ENCODE measurements around the gene ITGB3. TPM values are rescaled to one million over a fixed set of nuclear protein-coding genes. Genes with fewer than 3 reads are reported as not detected.
A peak's percentile ranks its signal among the peaks of the same experiment; 100 is the strongest.

Gene ITGB3
- total RNA-seq, 2 donors from 2014 or later = 68.1 to 197 TPM

DNA sequence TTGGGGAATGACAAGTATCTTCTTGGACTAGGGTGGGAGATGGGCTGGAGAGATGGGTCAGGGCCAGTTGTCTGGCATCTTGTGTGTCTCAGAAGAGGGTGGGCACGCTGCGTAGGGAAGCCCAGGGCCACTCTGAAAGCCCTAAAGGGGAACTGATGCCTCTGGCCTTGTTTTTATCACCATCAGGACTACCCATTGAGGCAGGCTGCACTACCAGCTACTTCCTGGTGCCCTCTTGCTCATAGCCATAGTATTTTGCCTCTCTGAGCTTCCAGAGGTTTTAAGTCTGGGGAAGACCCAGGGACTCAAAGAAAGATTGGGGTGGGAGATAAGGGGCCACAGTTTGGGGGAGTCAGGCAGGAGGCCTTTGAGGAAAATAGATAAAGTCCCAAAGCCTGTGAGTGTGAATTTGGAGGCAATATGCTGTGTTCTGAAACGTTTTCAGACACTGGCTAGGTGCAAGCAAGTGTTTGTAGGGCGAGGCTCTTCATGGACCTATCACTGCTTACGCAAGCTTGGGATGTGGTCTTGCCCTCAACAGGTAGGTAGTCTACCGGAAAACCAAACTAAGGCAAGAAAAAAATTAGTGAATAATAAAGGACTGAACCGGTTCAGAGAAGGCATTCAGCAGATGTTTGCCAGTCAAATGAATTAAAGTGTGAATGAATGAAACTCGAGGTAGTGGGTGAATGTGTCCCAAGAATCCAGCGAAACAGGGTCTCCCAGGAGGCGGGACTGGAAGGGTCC, 688 bp upstream of the ITGB3 start:
- TF ChIP-seq, protein P1, sequence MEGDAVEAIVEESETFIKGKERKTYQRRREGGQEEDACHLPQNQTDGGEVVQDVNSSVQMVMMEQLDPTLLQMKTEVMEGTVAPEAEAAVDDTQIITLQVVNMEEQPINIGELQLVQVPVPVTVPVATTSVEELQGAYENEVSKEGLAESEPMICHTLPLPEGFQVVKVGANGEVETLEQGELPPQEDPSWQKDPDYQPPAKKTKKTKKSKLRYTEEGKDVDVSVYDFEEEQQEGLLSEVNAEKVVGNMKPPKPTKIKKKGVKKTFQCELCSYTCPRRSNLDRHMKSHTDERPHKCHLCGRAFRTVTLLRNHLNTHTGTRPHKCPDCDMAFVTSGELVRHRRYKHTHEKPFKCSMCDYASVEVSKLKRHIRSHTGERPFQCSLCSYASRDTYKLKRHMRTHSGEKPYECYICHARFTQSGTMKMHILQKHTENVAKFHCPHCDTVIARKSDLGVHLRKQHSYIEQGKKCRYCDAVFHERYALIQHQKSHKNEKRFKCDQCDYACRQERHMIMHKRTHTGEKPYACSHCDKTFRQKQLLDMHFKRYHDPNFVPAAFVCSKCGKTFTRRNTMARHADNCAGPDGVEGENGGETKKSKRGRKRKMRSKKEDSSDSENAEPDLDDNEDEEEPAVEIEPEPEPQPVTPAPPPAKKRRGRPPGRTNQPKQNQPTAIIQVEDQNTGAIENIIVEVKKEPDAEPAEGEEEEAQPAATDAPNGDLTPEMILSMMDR (IDR thresholded peaks at IDR 0.05) = no peak
- Histone ChIP-seq H3K4me1 (ENCODE audit: control insufficient read depth in 1 of 2, low read depth in 2 of 2) (peaks cover 34 to 42% of the 10 kb centered on the region in 2 donors), H3K9me3 (no peaks in the 10 kb centered on the region), H3K27me3 (replicated peaks; ENCODE audit: insufficient read depth) (no peaks in the 10 kb centered on the region), H3K36me3 (no peaks in the 10 kb centered on the region), H3K4me3 (peak overlapping the region; percentile 96), H3K27ac (peak overlapping the region; percentile 94 to 95)
- no peak for ATAC-seq (ENCODE audit: insufficient number of reproducible peaks, low FRiP score, low read depth)
- no peak for DNase-seq (ENCODE audit: low spot score)

DNA sequence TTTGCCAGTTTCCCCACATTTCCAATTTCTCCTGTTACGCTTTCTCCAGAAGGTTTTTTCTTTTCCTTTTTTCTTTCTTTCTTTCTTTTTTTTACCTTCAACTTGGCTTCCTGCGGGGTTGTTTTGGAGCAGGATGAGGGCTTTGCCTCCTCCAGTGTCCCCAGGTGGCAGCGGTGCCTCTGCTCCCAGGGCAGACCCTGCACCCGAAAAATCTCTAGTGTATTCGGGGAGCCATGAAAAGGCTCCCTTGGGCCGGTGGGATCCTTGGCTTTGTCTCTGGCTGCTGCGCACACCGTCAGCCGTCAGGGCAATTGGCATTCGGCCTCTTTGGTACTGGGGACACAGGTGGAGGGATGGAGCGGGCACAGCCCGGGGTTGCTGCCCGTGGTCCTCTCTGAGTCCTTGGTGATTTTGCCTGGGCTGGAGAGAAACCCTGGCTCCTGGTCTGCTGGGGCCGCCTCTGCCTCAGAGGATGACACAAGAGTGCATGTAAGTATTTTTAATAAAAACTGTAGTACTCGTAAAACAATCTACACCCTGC, 846 bp downstream of the ITGB3 start:
- H3K9me3 ChIP-seq = no peaks in the 10 kb centered on the region
- H3K36me3 ChIP-seq = no peaks in the 10 kb centered on the region
- H3K4me3 ChIP-seq = peak overlapping the region; percentile 96
- H3K4me1 ChIP-seq (ENCODE audit: control insufficient read depth in 1 of 2, low read depth in 2 of 2) = peaks cover 38 to 51% of the 10 kb centered on the region in 2 donors
- DNase-seq (ENCODE audit: low spot score) (no peak), ATAC-seq (ENCODE audit: insufficient number of reproducible peaks, low FRiP score, low read depth) (no peak)
- no peaks in the 10 kb centered on the region for H3K27me3 ChIP-seq (replicated peaks; ENCODE audit: insufficient read depth)
- TF ChIP-seq, protein P1 (IDR thresholded peaks at IDR 0.05) = no peak
- H3K27ac ChIP-seq = peak overlapping the region; percentile 94 to 95

DNA sequence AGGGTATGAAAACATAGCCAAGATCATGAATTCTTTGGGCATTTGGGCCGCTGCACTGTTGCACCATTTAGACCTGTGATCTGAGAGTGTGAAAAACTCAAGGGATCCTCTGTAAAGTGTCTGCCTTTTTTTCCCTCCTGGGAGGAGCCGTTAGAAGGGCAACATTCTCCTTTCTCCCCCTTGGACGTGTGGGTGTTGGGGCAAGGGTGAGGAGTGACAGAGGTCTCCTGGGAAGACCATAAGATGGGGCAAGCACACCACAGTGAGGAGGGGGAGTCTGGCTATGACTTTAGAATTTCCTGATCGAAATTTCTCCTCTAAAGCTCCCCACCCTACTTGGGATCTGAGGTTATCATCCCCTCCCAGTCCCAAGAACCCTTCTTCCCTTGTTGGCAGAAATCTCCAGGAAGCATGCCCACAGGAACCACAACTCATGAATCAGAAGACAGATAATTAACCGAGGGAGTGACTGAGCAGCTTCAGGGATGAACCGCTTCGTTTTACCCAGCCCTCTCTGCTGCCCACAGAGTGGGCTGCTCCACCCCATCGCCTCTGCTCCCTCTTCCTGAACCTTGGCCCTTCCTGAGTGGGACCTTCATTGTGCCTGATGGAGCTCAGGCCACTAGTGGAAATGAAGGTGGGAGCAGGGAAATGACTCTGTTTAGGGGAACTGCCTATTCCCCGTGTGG, 4.2 kb downstream of the ITGB3 start:
- no peak for DNase-seq (ENCODE audit: low spot score)
- TF ChIP-seq, protein P1 (IDR thresholded peaks at IDR 0.05) = no peak
- H3K27me3 ChIP-seq (replicated peaks; ENCODE audit: insufficient read depth) = no peaks in the 10 kb centered on the region
- peaks cover 6% of the 10 kb centered on the region for H3K36me3 ChIP-seq
- peak overlapping the region; percentile 11 to 38 for H3K27ac ChIP-seq
- peak overlapping the region; percentile 20 for H3K4me3 ChIP-seq
- ATAC-seq (ENCODE audit: insufficient number of reproducible peaks, low FRiP score, low read depth) = no peak
- H3K4me1 ChIP-seq (ENCODE audit: control insufficient read depth in 1 of 2, low read depth in 2 of 2) = peaks cover 38 to 54% of the 10 kb centered on the region in 2 donors
- no peaks in the 10 kb centered on the region for H3K9me3 ChIP-seq

DNA sequence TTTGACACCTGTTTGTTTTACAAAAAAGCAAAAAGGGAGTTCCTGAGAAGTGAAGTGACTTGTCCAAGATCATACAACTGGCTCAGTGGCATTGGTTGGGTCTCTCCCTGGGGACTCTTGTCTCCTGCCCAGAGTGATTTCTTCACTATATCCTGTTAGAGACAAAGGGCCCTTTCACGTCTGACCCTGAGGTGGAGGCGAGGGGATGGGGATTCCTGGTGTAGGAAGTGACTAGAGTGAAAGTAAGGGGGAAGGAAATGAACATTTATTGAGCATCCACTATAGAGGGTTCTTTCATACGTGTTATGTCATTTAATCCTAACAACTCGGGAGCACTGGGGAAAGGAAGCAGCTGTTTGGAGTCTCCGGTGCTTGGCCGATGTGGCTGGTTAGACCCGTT, 9.0 kb downstream of the ITGB3 start:
- Histone ChIP-seq H3K27me3 (replicated peaks; ENCODE audit: insufficient read depth) (no peaks in the 10 kb centered on the region), H3K4me1 (ENCODE audit: control insufficient read depth in 1 of 2, low read depth in 2 of 2) (peaks cover 18 to 44% of the 10 kb centered on the region in 2 donors), H3K9me3 (no peaks in the 10 kb centered on the region), H3K36me3 (peaks cover 6% of the 10 kb centered on the region), H3K27ac (no peak overlapping the region), H3K4me3 (no peak overlapping the region)
- ATAC-seq (ENCODE audit: insufficient number of reproducible peaks, low FRiP score, low read depth) (no peak), DNase-seq (ENCODE audit: low spot score) (no peak)
- TF ChIP-seq, protein P1 (IDR thresholded peaks at IDR 0.05) = no peak

DNA sequence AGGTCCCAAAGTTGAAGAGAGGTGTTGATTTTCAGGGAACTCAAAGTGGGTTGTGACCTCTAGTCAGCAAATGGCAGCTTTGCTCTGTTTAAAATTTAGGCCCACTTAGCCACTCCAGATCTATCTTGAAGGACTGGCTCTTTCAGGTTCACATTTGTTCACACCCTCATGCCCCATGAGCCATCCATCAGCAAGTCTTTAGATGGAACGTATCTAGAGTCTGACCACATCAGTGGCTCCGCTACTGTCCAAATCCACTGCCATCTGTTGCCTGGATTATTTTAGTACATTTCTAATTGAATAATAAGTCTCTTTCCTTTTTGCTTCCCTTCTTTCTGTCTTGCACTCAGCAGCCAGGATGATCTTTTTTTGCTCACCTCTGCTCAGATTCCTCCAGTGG, 10.5 kb downstream of the ITGB3 start:
- ATAC-seq (ENCODE audit: insufficient number of reproducible peaks, low FRiP score, low read depth) = no peak
- Histone ChIP-seq H3K4me3 (no peak overlapping the region), H3K9me3 (no peaks in the 10 kb centered on the region), H3K27ac (no peak overlapping the region), H3K36me3 (peaks cover 6% of the 10 kb centered on the region), H3K4me1 (ENCODE audit: control insufficient read depth in 1 of 2, low read depth in 2 of 2) (peaks cover 23 to 47% of the 10 kb centered on the region in 2 donors), H3K27me3 (replicated peaks; ENCODE audit: insufficient read depth) (no peaks in the 10 kb centered on the region)
- DNase-seq (ENCODE audit: low spot score) = no peak
- TF ChIP-seq, protein P1 (IDR thresholded peaks at IDR 0.05) = no peak

All from thoracic aorta (tissue), 2 donors.